Endothelial cell of hepatic sinusoid (primary cell): ENCODE results near the gene ZNF710.

Experiments used
- in situ Hi-C: cut with HindIII; loops from 2 replicates; pipeline ENCODE4 v1.10.0; 2017; ENCODE audit warnings: low sequenced_read_pairs

ZNF710 gene

DNA sequence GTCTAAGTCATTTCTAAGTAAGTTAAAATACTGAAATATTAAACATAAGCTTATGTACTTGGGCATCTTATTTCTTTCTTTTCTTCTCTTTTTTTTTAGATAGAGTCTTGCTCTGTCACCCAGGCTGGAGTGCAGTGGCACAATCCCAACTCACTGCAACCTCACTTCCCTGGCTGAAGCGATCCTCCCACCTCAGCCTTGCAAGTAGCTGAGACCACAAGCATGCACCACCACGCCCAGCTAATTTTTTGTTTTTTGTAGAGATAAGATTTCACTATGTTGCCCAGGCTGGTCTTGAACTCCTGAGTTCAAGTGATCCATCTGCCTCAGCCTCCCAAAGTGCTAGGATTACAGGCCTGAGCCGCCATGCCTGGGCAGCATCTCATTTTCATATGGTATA, 16.0 kb upstream of the ZNF710 start:
- in situ Hi-C loops, result no loop called here

DNA sequence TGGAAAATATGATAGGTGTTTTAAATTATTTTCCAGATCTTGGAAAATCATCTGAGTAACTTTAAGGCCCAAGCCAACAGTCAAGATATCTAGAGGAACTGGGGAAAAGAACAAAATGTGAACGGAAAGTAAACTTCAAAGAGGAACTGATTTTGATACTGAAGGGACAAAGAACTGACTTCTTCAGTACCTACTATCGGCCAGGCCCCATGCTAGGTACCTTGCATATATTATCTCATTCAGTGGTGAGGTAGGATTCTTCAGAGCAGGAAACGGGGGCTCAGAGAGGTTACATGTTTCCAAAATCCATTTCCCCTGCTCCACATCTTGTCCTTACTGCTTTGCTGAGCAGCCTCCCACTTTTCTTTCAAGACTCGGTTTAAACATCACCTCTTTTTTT, 9.8 kb upstream of the ZNF710 start:
- in situ Hi-C loops, result no loop called here

- in situ Hi-C loops, result no loop called here
Measured at GRCh38 chr15:89993349-89993748, 7.8 kb upstream of the ZNF710 start.

DNA sequence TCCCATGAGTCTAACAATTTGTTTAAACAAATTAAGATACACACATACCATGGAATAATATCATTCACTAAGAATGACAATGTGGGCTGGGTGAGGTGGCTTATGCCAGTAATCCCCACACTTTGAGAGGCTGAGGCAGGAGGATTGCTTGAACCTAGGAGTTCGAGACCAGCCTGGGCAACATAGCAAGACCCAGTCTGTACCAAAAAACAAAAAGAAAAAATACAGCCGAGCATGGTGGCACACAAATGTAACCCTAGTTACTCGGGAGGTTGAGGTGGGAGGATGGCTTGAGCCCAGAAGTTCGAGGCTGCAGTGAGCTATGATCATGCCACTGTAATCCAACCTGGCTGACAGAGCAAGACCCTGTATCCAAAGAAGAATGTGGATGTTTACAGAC, 4.0 kb upstream of the ZNF710 start:
- in situ Hi-C loops, result no loop called here

DNA sequence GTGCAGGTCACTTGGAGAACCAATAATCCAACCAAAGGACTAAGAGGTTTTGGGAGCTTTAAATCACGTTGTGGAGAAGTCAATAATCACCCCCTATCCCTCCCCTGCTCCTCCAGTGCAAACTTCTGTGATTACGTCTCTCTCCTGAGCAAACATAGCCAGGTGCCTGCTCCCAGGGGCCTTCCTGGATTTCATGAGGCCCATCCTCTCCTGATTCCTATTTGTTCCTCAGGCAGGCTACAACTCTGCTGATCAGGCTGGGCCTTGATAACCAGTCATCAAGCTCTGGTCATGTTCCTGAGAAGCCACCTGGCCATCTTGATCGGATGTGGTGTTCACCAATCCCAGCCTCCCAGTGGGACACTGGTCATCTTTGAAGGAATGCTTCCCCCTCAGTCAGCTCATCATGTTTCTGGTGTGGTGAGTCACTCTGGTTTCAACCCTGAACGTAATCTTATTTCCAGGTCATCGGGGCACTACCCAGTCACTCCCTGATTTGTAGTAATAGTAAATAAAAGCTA, 2.9 kb upstream of the ZNF710 start:
- in situ Hi-C loops, result no loop called here

- in situ Hi-C loops, result no loop called here
Measured at GRCh38 chr15:89998923-89999675, 2.0 kb upstream of the ZNF710 start.

- in situ Hi-C loops, result no loop called here
Measured at GRCh38 chr15:89999676-90000185, 1.4 kb upstream of the ZNF710 start.

DNA sequence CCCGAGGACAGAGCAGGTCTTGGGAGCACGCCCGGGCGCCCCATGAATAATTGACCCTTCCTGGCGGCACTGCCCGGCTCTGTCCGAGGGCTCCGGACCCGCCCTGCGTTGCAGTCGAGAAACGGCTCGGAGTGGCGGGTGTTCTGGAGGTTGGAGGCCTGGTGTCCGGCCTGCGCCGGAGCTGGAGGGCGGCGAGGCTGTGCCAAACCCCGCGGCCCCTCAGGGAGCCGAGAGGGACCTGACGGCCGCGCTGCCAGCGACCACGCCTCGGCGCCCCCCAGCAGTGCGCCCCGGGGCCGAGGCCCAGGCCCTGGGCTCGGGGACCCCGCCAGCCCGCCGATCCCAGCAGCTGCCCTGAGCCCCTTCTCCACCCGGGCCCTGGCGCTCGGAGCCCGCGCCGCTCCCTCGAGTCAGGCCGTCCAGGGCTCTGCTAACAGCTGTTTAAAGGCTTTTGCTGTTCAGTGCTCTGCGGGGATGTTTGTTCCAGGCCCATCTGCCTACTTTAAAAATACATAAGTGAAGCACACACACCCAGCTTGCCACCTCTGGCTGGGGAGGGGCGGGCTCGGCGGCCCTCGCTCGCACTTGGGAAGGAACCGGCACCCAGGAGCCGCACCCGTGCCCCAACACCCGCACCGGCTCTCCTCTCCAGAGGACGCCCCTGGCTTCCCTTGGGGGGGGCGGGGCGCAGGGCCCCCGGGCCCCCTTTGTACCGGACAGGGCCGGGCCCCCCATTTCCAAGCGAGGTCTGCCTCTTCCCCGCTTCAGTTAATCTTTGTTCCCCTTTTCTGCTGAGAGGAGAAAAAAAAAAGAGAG, 730 bp upstream of the ZNF710 start:
- in situ Hi-C loops, result no loop called here

GRCh38 chr15:90001683-90002427, 731 bp downstream of the ZNF710 start:
- in situ Hi-C loops, result no loop called here

GRCh38 chr15:90002428-90002844, 1.3 kb downstream of the ZNF710 start:
- in situ Hi-C loops, result no loop called here

DNA sequence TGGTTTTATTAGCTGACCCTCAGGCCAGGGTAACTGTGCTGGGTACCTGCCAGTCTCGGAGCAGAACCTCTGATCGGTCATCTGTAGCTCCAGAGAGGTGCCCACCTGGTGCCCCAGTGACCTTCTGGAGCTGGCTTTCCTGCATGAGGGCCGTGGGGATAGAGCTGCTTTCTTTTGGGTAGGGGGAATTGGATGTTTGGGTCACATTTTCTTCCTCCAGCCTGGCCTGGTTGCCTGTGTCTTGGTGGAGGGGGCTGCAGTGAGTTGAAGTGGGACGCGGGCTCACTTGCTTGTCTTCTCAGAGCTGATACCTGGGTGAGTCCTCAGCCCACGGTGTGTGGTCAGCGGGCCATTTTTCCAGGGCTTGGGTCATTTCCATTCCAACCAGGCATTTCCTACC, 2.6 kb downstream of the ZNF710 start:
- in situ Hi-C loops, result no loop called here

DNA sequence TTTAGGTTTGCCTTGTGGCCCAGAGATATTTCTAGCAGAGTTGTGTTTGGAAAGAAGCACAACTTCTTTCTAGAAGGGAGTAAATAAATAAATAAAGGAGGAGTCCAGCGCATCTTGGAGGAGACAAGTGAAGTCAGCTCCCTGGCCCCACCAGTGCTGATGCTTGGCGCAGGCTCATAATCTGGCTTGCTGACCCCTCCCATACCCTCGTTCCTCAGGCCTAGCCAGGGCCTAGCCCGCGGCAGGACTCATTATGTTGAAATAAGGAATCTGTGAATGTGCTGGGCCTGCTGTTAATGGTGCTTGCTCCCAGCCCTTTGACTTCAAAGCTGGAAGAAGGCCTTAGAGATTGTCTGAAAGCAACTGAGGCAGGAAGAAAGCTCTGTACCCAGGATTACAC, 3.1 kb downstream of the ZNF710 start:
- in situ Hi-C loops, result no loop called here

- in situ Hi-C loops, result no loop called here
Measured at GRCh38 chr15:90004671-90005070, 3.5 kb downstream of the ZNF710 start.

- in situ Hi-C loops, result no loop called here
Measured at GRCh38 chr15:90006217-90007075, 5.3 kb downstream of the ZNF710 start.

DNA sequence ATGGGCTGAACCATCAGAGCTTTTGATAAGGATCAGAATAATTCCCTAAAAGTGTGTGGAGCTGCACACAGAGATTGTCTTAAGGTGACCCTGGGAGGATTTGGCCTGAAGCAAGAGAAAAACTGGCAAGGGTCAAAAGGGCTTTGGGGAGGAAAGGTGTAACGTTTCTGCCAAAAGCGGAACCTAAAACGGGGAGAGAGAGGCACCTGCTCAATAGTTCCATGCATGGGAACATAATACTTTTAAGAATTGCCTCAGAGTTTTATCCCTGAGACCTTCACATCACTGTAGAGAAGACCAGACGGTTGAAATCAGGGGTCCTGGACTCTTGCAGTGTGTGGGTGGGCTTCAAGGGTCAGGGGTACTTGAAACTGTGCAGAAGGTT, 5.9 kb downstream of the ZNF710 start:
- in situ Hi-C loops, result no loop called here

GRCh38 chr15:90008607-90009006, 7.5 kb downstream of the ZNF710 start:
- in situ Hi-C loops, result no loop called here

- in situ Hi-C loops, result no loop called here
Measured at GRCh38 chr15:90009301-90010022, 8.3 kb downstream of the ZNF710 start.

GRCh38 chr15:90011705-90012104, 10.6 kb downstream of the ZNF710 start:
- in situ Hi-C loops, result no loop called here

DNA sequence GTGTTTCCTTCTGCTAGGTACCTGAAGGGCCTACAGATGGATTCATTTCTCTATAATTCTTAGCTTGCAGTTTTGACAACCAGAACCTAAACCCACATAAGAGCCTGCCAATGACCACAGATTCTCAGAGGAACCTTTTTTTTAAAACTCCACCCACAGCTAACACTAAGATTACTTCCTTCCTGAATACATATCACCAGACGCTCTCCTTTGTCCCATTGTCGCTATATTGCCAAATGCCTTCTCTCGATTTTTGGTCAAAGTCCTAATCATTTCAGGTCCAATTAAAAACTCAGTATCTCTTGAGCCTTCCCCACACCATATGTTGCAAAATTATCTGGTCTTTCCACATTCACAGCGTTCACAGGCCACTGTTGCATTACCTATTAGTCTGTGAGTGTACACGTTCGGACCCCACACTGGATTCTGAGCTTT, 12.4 kb downstream of the ZNF710 start:
- in situ Hi-C loops, result no loop called here

DNA sequence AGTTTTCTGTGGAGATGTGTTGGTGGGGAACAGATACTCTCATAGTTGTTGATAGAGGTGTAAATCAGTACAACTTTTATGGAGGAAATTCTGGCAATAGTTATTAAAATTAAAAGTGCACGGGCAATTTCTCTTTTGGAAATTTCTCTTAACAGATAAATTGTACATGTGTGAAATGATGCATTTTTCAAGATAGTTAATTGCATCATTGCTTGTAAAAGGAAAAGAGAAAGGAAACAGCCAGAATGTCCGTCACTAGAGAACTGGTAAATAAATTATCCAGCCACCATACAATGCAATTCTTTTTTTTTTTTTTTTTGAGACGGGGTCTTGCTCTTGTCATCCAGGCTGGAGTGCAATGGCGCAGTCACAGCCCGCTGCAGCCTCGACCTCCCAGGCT, 14.2 kb downstream of the ZNF710 start:
- in situ Hi-C loops, result no loop called here
